GM18498 (cell line): ENCODE measurements around the gene EXOC3L2.

Experiments
- ATAC-seq: cut with Tn5 transposase; IDR thresholded peaks from one replicate; pipeline ENCODE4 v1.9.1; 2021; ENCODE audit warnings: mild to moderate bottlenecking, moderate library complexity; ENCODE audit not compliant: unreplicated experiment

EXOC3L2 gene

DNA sequence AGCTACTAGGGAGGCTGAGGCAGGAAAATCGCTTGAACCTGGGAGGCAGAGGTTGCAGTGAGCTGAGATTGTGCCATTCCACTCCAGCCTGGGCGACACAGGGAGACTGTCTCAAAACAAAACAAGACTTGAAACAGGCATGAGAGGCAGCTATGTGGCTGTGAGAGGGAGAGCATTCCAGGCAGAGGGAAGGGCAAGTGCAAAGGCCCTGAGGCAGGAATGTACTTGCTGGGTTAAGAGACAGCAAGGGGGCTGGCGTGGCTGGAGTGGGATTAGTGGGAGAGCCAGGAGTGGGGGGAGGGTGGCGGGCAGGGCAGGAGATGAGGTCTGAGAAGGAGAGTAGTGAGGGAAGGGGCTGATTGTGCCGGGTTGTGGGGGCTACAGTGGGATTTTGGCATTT, 21.3 kb downstream of the EXOC3L2 start:
- no peak for ATAC-seq

DNA sequence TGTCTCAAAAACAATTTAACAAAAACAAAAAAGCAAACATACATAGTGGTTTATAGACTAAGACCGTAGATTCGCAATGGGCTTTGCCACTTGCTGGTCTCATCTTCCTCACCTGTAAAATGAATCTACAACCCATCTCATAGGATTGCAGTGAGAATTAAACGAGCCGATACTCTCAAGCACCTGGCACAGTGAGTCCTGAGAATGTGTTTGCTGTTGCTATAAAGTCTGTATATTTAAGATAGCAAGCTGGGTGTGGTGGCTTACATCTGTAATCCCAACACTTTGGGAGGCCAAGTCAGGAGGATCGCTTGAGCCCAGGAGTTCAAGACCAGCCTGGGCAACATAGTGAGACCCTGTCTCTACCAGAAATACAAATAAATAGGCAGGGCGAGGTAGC, 22.5 kb downstream of the EXOC3L2 start:
- ATAC-seq = no peak

DNA sequence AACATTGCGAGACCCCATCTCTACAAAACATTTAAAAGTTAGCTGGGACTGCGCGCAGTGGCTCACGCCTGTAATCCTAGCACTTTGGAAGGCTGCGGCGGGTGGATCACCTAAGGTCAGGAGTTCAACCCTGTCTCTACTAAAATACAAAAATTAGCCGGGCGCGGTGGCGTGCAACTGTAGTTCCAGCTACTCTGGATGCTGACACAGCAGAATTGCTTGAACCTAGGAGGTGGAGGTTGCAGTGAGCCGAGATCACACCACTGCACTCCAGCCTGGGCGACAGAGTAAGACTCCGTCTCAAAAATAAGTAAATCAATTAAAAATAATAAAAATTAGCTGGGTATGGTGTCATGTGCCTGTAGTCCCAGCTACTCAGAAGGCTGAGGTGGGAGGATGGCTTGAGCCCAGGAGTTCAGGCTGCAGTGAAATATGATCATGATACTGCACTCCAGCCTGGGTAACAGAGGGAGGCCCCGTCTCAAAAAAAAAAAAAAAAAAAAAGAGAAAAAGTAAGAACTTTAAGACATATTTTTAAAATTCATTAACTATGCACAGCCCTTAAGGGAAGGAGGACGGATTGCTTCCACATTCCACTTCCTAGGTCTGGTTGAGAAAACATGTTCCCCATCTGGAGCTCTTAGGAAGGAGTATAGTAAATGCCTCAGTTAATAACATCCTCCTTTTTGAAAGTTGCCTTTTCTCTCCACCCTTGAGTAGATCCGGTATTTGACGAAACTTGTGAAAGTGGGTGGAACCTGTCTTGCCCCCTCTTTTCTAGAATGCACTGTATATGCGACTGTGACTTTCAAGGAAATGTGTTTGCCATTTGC, 26.1 kb downstream of the EXOC3L2 start:
- ATAC-seq = no peak

DNA sequence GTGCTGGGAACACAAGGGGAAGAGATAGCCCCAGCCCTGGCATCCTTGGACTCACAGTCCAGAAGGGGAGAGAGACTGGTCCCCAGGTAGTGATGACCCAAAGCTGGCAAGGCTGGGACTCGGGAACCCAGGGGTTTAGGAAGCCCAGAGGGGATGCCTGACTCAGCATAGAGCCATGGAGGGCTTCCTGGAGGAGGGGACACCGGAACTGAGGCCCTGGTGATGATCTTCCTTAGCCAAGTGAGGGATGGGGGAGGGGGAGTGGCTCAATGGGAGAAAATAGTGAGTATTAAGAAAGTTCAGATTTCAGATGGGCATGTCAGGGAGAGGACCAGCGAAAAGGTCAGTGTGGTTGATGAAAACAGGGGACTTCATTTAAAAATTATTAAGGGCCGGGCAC, 26.8 kb downstream of the EXOC3L2 start:
- no peak for ATAC-seq

GRCh38 chr19:45217957-45218334, 27.3 kb downstream of the EXOC3L2 start:
- no peak for ATAC-seq

GRCh38 chr19:45217193-45217956, 27.8 kb downstream of the EXOC3L2 start:
- no peak for ATAC-seq

GRCh38 chr19:45216667-45217066, 28.5 kb downstream of the EXOC3L2 start:
- ATAC-seq = no peak

GRCh38 chr19:45215391-45216191, 29.6 kb downstream of the EXOC3L2 start:
- ATAC-seq = no peak

DNA sequence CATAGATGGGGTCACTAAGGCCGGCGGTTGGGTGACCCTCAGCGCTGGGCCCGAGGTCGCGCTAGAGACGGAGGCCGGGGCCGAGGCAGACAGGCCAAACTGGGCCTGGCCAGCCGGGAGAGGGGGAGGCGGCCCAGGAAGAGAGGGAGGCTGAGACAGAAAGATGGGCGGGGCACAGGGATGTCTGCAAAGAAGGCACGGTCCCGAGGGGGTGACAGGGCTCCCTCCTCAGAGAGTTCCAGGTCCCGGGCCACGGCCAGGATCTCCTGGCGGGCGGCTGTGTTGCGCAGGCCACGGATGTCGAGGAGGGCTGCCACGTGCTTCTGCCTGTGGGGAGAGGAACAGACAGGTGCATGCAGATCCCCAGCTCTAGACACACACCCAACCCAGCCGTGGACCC, 32.2 kb downstream of the EXOC3L2 start:
- ATAC-seq = no peak

- ATAC-seq = no peak
Observed at GRCh38 chr19:45211751-45212381, 33.3 kb downstream of the EXOC3L2 start.

- no peak for ATAC-seq
Observed at GRCh38 chr19:45206328-45206727, 38.9 kb downstream of the EXOC3L2 start.

DNA sequence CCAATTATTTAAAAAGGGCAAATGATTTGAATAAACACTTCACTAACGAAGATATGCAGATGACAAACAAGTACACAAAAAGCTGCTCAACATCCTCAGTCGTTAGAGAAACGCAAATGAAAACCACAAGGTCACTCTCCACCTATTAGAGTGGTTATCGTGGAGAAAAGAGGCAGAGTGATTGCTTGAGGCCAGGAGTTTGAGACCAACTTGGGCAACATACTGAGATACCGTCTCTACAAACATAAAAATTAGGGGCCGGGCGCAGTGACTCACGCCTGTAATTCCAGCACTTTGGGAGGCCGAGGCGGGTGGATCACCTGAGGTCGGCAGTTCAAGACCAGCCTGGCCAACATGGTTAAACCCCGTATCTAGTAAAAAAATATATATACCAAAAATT, 39.4 kb downstream of the EXOC3L2 start:
- ATAC-seq = no peak

- no peak for ATAC-seq
Observed at GRCh38 chr19:45202637-45203036, 42.6 kb downstream of the EXOC3L2 start.

GRCh38 chr19:45200568-45200967, 44.6 kb downstream of the EXOC3L2 start:
- no peak for ATAC-seq

GRCh38 chr19:45195764-45196163, 49.4 kb downstream of the EXOC3L2 start:
- no peak for ATAC-seq

DNA sequence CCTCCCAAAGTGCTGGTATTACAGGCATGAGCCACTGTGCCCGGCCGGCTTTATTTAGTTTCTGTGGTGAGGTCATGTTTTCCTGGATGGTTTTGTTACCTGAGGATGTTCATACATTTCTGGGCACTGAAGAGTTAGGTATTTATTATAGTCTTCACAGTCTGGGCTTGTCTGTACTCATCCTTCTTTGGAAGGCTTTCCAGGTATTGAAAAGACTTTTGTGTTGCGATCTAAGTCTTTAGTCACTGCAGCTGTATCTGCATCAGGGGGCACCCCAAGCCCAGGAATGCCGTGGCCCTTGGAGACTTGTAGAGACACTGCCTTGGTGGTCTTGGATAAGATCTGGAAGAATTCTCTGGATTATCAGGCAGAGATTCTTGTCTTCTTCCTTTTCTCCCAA, 53.8 kb downstream of the EXOC3L2 start:
- ATAC-seq = no peak

GRCh38 chr19:45189971-45190370, 55.2 kb downstream of the EXOC3L2 start:
- ATAC-seq = no peak

- no peak for ATAC-seq
Observed at GRCh38 chr19:45187421-45188100, 57.6 kb downstream of the EXOC3L2 start.

DNA sequence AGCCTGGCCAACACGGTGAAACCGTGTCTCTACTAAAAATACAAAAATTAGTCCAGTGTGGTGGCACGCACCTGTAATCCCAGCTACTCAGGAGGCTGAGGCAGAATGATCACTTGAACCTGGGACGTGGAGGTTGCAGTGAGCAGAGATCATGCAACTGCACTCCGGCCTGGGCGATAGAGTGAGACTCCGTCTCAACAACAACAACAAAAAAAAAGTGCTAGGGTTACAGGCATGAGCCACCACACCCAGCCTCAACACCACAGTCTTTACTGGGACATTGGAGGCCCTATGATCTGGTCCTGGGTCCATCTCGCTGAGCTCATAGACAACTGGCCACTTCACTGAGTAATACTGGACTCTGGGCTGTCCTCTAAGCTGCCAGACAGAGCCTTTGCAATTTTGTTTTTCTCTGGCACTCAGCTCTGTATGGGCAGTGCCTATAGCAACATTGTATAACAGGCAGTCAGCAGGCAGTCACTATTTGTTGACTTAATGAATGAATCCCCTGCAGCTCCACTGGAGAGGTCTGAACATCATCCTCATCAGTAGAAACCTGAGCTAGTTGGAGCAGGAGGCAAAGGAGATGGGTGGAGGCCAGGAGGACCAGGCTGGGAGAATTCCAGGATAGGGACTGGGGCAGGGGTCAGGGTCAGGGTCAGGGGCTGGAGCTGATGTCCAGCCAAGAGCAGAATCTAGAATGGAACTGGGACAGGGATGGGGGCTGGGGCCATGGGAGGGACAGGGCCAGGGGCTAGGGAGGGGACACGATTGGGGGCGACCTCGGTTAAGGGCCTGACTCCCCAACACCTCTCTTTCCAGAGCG, 58.5 kb downstream of the EXOC3L2 start:
- ATAC-seq = no peak

DNA sequence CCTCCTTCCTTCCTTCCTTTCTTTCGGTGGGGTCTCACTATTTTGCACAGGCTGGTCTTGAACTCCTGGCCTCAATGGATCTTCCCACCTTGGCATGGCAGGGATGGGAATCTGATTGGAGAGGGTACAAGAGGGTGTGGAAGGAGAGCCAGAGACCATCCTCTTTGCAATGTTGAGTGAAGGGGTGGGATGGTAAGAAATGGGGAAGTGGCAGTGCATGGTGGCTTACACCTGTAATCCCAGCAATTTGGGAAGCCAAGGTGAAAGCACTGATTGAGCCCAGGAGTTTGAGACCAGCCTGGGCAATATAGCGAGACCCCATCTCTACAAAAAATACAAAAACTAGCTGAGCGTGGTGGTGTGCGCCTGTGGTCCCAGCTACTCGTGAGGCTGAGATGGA, 61.1 kb downstream of the EXOC3L2 start:
- ATAC-seq = no peak
